Embryonic facial prominence (tissue), 1 donor: ENCODE measurements around the gene PGAP1.
A peak's percentile ranks its signal among the peaks of the same experiment; 100 is the strongest.

Source experiments
- DNase-seq: peaks from one replicate; pipeline ENCODE4 v3.0.0-alpha.2; 2016; ENCODE audit errors: extremely low spot score

The PGAP1 gene, protein sequence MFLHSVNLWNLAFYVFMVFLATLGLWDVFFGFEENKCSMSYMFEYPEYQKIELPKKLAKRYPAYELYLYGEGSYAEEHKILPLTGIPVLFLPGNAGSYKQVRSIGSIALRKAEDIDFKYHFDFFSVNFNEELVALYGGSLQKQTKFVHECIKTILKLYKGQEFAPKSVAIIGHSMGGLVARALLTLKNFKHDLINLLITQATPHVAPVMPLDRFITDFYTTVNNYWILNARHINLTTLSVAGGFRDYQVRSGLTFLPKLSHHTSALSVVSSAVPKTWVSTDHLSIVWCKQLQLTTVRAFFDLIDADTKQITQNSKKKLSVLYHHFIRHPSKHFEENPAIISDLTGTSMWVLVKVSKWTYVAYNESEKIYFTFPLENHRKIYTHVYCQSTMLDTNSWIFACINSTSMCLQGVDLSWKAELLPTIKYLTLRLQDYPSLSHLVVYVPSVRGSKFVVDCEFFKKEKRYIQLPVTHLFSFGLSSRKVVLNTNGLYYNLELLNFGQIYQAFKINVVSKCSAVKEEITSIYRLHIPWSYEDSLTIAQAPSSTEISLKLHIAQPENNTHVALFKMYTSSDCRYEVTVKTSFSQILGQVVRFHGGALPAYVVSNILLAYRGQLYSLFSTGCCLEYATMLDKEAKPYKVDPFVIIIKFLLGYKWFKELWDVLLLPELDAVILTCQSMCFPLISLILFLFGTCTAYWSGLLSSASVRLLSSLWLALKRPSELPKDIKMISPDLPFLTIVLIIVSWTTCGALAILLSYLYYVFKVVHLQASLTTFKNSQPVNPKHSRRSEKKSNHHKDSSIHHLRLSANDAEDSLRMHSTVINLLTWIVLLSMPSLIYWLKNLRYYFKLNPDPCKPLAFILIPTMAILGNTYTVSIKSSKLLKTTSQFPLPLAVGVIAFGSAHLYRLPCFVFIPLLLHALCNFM

DNA sequence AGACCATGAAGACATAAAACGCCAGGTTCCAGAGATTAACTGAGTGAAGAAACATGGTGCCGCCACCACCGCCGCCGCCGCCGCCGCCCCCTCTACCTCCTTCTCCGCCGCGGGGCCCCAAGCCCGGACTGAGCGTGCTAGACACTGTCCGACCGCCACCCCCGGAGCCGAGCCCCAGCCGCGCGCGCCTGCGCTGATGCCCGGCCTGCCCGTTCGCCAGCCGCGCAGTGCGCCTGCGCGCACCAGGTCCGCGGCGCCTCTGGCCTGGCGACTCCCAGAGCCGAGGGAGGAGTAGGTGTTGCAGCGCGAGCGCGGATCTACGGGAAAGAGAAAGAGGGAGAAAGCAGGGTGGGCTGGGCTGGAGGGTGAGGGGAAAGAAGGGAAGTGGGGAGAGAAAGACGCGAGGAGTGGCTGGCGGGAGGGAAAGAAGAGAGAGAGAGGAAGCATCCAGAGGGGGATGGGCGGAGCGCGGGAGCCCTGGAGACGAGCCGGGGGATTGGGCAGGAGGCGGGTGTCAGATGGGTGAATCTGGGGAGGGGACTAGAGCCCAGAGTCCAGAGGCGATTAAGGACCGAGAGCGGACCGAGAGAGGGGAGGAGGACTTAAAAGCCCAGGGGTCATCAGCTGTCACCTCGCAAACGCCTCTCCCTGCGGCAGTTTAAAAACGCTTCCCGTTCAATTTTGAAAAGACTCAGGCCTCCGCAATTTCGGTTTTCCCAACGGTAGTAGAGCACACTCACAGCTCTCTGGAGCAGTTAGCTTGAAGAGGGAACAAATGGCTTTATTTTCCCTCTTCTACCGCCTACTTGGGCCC, at the start of gene PGAP1:
TSS of gene PGAP1 (minus strand) at position 146 of the 814 bp plus-strand sequence. CDS start at position 55, 91 bp downstream.
- peak; percentile 88 for DNase-seq

DNA sequence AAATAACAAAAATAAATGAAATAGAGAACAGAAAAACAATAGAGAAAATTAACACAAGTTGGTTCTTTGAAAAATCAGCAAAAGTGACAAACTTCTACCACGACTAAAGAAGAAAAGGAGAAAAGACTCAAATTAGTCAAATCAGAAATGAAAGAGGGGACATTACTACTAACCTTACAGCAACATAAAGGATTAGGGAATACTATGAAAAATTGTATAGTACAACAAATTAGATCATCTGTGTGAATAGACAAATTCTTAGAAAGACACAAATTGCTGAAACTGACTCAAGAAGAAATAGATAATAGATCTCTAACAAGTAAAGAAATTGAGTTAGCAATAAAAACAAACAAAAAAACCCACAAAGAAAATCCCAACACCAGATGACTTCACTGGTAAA, 48.5 kb upstream of the PGAP1 start:
- no peak for DNase-seq

DNA sequence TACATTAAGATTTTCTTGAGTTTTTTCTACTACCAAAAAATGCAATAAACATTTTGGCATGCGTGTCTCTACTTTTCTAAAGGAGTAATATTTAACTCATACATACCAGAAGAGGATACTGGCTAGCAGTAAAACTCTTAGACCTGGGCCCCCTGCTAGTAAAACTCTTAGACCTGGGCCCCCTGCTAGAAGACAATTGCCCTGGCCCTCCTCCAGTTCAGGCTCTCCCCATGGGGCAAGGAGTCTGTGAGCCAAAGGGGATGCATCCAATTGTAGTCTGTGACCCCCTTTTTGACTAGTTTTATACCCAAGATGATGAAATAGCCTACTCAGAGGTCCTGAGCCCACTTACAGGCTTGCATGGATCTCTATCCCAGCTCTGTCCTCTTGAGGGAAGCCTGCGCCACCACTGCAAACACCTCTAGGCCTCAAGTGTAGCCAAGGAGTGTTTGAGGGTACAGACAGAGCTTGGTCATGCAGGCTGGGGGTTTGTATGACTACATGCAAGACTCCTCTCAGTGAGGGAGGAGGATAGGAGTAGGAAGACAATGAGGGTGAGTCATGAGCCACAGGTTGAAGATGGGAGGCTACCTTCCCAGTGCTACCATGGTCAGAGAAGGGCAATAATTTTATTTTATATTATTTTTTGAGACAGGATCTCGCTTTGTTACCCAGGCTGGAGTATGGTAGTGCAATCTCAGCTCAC, 45.2 kb upstream of the PGAP1 start:
- no peak for DNase-seq

DNA sequence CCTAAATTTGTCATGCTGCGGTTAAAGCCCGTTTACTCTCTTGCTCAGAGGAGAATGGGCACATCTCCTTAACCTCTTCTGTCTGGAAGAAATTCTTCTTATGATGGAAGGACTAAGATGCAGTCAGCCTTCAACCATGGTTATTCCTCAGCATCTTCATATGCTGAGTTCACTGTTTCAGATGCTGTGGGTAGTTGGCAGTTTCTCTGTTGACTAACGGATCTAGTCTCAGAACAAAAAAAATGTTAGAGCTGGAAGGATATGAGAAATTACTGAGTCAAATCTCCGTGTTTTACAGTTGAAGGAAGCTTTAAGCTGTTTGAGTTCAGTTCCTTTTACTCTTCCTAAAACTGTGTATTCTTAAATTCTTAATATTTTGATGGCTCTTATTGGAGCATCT, 43.6 kb upstream of the PGAP1 start:
- DNase-seq, result no peak

DNA sequence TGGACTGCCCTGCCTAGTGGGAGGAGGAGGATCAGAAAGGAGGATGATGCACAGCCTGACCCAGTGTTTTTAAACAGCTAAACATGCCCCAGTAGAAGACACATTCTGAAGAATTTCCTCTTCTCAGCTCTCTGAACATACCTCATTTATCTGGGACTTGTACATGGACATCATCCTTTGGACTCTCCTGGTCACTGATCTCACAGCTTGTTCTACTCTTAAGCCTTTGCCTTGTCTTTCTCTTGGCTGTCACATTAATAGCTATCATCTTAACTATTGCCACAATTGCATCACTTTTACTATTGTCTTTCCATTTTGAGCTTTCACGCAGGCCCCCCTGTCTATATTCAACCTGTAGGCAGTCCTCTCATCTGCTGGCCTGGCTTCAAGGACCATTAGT, 42.0 kb upstream of the PGAP1 start:
- DNase-seq, result no peak

DNA sequence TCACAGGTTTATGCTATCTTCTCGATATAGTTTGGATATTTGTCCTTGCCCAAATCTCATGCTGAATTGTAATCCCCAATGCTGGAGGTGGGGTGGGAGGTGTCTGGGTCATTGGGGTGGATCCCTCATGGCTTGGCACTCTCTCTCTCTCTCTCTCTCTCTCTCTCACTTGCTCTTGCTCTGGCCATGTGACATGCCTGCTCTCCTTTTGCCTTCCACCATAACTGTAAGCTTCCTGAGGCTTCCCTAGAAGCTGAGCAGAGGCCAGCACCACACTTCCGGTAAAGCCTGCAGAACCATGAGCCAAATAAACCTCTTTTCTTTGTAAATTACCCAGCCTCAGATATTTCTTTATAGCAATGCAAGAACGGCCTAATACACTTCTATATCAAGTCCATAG, 41.3 kb upstream of the PGAP1 start:
- no peak for DNase-seq

DNA sequence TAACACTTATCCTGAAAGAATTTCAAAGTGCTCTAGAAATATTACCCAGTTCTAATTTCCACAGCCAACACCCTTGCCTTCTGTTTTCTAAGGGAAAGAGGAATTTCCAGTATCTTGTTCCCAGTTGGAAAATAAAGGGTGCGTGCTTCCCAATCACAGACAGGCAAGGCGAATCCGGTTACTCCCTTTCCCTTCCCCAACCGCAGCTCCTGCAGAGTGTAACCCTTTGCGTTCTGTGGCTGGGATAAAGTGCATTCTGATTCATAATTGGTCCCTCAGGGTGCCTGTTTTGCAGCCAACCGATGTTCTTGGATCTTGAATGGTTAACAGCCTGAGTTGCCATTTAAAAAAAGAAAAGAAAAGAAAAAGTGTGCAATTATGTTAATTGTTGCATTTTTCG, 40.6 kb upstream of the PGAP1 start:
- DNase-seq, result no peak

DNA sequence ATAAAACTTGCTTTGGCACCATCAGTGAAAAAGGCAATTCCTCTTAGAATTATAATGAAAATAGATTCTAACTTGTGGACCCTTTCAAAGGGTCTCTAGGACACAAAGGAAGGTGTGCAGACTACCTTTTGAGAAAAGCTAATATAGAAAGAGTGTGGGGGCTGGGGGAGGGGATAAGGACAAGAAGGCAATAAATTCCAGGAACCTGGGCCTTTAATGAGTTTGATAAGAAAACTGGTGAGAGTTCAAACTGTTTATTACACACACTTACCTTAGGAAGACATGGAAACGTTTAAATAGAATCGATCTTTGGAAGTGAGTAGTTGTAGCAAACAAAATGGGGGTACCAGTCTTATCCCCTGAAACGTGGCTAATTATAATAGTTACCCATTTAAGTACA, 39.6 kb upstream of the PGAP1 start:
- DNase-seq, result no peak

DNA sequence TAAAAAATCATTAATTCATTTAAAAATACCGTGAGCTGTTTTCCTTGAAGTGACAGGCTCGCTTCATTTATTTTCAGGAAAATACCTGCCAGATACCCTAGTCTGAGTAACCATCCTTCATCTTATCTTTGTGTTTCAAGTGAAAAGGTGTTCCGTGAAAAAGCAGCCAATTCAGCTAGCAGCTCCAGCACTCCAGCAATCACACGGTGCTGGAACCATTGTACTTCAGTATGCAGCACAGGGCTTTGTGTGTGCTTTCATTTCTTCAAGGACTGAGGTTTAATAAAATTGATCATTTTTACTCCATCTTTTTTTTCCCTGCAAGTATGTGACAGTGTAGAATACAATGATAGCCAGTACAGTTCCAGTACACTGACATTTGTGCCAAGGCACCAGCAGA, 39.1 kb upstream of the PGAP1 start:
- DNase-seq, result no peak

DNA sequence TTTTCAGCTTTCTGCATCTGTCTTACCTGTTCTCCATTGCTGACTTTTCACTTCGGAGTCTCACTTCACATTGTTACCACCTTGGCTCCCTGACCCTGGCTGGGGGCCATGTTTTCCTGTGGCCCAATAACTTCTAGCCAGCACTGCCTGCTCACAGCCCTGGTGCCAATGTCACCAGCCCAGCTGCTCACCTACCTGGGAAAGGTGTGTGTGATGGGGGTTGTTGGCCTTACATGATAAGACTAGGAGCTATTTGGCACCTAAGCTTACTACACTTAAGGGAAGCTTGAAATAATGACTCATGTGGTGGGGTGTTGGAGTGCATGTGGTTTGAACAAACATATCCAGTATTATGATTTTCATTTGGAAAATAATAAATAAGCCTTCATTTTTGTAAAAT, 37.5 kb upstream of the PGAP1 start:
- DNase-seq, result no peak

DNA sequence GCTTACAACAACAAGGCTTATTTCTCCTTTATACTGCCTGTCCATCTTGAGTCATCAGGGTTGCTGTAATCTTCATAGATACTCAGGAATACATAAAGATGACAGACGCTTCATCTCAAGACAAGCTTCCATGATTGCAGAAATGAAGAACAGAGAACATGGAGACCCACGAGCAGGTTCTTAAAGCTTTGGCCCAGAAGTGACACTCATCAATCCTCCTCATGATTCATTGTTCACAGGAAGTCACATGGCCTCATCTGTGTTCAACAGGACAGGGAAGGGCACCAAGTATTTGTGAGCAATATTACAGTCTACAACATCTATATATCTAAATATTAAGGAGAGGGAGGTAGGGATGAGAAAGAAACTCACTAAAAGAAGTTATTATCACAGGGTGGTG, 36.5 kb upstream of the PGAP1 start:
- DNase-seq, result no peak

DNA sequence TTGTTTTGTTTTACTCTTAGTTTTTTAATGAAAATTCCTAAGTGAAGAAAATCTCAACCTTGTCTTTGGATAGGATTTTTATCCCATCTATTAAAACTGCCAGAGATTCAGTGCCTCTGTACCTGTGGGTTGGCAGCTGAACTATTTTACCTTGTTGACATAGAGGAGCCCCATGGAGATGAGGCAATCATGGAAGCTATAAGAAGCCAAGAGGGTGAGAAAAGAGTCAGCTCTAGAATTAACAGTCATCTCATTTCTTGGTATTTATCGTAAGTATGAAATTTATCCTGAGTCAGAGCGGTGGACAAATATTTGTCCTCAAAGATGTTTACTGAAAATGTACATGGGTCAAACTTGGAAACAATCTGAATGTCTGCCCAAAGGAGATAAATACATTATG, 35.8 kb upstream of the PGAP1 start:
- DNase-seq, result no peak

DNA sequence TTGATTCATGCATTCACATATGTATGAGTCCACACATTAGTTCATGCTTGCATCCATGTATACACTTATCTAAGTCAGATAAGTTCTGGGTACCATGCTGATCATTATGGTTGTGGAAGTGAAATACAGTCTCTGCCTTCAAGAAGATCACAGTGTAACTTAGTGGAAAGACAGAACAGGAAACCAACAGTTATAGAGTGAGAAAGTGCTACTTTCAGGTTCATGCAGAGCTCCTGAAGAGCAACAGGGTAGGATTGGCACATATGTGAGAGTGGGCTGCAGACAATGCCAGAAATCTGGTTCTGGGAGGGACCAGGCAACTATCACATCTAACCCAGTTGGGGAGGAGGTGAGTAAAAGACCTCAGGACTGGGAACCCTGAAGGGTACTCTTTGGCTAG, 35.4 kb upstream of the PGAP1 start:
- DNase-seq, result no peak

DNA sequence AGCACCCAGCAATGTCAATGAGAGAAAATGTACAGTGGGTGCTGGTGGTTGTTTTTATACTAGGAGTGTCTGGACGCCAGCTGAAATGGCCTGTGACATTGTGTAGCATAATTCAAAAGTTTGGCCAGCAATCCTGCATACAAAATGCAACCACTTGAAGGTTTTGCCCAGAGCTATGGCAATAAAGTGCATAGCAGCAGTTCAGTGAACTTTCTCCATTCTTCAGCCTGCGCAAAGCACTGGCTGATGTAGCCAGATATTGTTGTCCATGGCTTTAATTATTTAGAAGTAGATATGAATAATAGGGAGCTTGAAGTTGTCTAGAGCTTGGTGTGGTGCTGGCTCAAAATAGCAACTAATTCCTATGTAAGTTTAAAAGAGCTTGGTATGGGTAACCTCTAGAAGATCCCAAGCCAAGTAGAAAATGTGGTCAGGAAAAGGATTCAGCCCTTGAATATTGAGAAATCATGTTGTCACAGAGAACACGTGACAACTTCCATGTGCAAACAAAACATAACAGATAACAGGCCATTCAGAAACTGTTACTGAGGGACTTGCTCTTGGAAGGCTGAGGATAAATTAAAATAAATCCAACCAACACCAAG, 33.3 kb upstream of the PGAP1 start:
- DNase-seq, result no peak

DNA sequence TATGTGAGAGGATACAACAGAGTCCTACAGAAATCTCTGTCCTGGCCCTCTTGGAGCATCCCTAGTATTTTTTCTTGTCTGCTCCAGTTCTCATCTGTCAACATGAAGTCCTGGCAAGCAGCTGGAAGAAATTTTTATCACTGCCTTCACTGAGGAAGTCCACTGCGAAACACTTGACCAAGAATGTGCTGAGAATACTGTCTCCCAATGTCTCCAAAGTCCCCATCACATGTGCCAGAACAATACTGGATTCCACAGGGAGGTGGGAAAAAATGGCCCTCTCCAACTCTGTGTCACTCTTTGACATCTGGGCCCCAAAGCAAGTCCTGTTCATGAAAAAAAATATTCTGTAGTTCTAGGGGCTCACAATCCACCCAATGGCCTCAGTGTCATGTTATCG, 32.8 kb upstream of the PGAP1 start:
- DNase-seq, result no peak

DNA sequence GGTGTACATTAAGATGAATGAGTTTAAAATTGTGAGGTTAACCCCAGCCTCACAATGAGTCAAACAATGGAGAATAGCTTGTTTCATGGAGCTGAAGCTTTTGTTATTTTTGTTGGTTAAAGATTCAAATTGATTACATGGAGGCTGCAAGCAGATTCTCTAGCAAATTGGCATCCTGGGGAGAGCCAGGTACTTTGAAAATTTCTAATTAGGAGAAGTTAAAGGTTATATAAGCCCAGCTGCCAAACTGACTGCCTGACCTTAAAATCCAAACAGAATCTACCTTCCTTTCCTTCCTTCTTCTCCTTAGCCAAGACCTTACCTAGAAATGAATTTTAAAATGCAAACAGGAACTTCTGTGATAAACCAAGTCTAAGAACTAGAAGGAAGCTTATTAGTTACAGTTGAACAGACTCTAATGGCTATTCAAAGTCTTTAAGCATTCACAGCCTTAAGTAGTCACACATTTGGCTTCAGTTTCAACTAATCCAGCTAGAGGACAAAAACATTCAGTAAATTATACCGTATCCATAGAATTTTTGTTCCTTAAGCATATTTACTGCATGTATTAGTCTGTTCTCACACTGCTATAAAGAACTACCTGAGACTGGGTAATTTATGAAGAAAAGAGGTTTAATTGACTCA, 31.5 kb upstream of the PGAP1 start:
- DNase-seq, result no peak

DNA sequence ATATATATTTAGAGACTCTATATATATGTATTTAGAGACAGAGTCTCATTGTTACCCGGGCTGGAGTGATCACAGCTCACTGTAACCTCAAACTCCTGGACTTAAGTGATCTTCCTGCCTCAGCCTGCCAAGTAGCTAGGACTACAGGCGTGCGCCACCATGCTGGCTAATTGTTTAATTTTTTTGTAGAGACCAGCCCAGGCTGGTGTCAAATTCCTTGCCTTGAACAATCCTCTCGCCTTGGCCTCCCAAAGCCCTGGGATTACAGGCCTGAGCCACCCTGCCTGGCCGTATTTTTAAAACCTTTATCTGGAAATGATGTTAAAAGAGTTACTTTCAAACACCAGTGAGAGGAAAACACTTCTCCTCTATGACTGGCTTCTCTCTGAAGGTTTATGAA, 30.9 kb upstream of the PGAP1 start:
- DNase-seq, result no peak

DNA sequence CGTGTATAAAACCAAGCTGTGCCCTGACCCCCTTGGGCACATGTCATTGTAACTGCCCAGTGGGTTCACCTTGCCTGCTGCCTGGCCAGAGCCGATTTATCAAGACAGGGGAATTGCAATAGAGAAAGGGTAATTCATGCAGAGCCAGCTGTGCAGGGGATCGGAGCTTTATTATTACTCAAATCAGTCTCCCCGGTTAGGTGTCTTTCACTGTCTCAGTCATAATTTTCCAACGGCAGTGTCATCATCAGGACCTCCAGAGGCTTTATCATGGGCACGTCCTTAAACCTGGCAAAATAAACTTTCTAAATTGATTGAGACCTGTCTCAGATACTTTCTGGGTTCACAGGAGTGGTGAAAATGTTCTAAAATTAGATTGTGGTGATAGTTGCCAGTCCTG, 29.6 kb upstream of the PGAP1 start:
- no peak for DNase-seq

DNA sequence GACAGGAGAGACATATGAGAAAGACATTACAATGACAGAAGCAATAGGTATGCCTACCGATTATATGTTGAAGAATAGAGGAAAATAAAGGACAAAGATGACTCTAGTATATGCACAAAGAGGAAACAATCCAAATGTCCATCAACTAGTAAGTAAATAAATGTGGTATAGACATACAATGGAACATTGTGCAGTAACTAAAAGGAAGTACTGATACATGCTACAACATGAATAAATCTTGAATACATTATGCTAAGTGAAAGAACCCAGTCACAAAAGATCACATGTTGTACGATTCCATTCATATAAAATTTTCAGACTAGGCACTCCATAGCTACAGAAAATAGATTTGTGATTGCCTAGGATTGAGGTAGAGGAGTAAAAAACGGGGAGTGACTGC, 28.5 kb upstream of the PGAP1 start:
- DNase-seq, result no peak

DNA sequence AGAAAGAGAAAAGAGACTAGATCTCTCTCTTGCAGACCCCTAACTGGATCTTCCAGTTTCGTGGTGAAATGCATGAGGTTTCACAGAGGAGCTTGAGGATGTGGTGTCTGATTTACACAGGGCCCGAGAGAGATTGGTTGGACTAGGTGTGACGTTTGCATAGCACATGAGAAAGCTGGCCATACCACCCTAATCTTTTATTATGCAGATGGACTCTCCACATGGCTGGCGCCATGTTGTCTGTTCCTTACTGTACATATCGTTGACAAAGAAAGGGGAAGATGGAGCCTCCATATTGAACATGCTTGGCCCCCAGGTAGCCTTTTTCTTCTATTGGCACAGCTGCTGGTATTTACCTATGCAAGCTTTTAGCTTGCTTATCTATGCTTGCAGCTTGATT, 27.5 kb upstream of the PGAP1 start:
- peak; percentile 12 for DNase-seq

DNA sequence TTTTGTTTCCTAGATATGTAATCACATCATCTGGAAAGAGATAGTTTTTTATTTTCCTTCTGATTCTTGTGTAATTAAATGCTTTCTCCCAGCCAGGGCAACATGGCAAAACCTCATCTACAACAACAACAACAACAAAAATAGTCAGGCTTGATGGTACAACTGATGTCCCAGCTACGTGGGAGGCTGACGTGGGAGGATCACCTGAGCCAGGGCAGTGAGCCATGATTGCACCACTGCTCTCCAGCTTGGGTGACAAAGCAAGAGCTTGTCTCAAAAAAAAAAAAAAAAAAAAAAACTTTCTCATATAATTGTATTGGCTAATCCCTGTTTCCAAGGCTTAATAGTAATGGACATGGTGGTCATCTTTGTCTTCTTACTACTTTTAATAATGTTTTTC, 26.4 kb upstream of the PGAP1 start:
- no peak for DNase-seq
